Panc1 (cell line): Measurements from ENCODE around the gene HOXD3. TPM values are rescaled to one million over a fixed set of nuclear protein-coding genes. Genes with fewer than 3 reads are reported as not detected.

Experiments
- ATAC-seq: fragments of 200-7000 bp; cut with Tn5 transposase; 2 replicates; pipeline ENCODE4 v1.9.1; 2020; ENCODE audit warnings: mild to moderate bottlenecking, moderate library complexity
- BruUV-seq: library from RNA; stranded (reverse); fragments of 400-500 nt; replicated peaks from 2 replicates; lab custom pipeline; 2021; lab: Mats Ljungman, UMichigan
- CTCF ChIA-PET: fragments of 300-600 bp; sonication (Branson Sonifier 250); formaldehyde crosslinking; loops from one replicate; lab custom pipeline; 2022; ENCODE audit warnings: antibody characterized with exemption; lab: Charles Lee
- POLR2A ChIA-PET: fragments of 300-600 bp; sonication (Branson Sonifier 250); formaldehyde crosslinking; loops from one replicate; lab custom pipeline; 2022; ENCODE audit warnings: antibody characterized with exemption; lab: Charles Lee
- DNase-seq: peaks from one replicate; pipeline ENCODE4 v3.0.0-alpha.2; 2010; ENCODE audit warnings: low read depth, low spot score
- H3K27ac ChIP-seq: 2 replicates; pipeline ENCODE4 v1.5.1; 2011; ENCODE audit warnings: mild to moderate bottlenecking, low read length, inconsistent platforms
- H3K27me3 ChIP-seq: fragments of 200-500 bp; sonication (Bioruptor generic); 2 replicates; pipeline ENCODE4 v1.6.0; 2014; ENCODE audit warnings: low read length, inconsistent platforms; ENCODE audit not compliant: control insufficient read depth, insufficient read depth
- H3K36me3 ChIP-seq: fragments of 200-500 bp; sonication (Bioruptor generic); 2 replicates; pipeline ENCODE4 v1.5.1; 2014; ENCODE audit warnings: inconsistent platforms, mild to moderate bottlenecking, low read length, moderate library complexity; ENCODE audit not compliant: control insufficient read depth, insufficient read depth
- H3K4me1 ChIP-seq: 2 replicates; pipeline ENCODE4 v1.5.1; 2011; ENCODE audit warnings: inconsistent platforms, mild to moderate bottlenecking, low read length, moderate library complexity; ENCODE audit not compliant: control insufficient read depth, insufficient read depth
- H3K4me3 ChIP-seq, 2 experiments: 2 replicates each; pipeline ENCODE4 v1.5.1; 2011 to 2012; ENCODE audit warnings: low read depth in 2 of 2, low read length in 2 of 2, mild to moderate bottlenecking in 2 of 2, inconsistent platforms in 1 of 2, moderate library complexity in 1 of 2
- H3K9me3 ChIP-seq: fragments of 200-500 bp; sonication (Bioruptor generic); 2 replicates; pipeline ENCODE4 v1.5.1; 2014; ENCODE audit warnings: low read depth, mild to moderate bottlenecking, inconsistent platforms, low read length, moderate library complexity; ENCODE audit not compliant: control insufficient read depth, insufficient read depth
- CTCF ChIP-seq: fragments of 450-650 bp; IDR thresholded peaks from 2 replicates; pipeline ENCODE4 v1.5.1; 2017; ENCODE audit warnings: mild to moderate bottlenecking
- POLR2AphosphoS5 ChIP-seq: IDR thresholded peaks from 2 replicates; pipeline ENCODE4 v1.6.1; 2012; ENCODE audit warnings: mild to moderate bottlenecking, low read depth, low read length, moderate library complexity
- TCF7L2 ChIP-seq: IDR thresholded peaks from 2 replicates; pipeline ENCODE4 v1.6.1; 2011; ENCODE audit warnings: mild to moderate bottlenecking, low read depth, low read length, inconsistent platforms
- in situ Hi-C: cut with HindIII; loops from 2 replicates; pipeline ENCODE4 v1.10.0; 2016; ENCODE audit warnings: low sequenced_read_pairs, low pct_unique_long_range_greater_than_20kb
- intact Hi-C: fragments of 100-400 bp; cut with micrococcal nuclease; formaldehyde crosslinking; loops from one replicate; pipeline ENCODE4 v1.10.0; 2022; ENCODE audit not compliant: unreplicated experiment
- total RNA-seq: library from RNA; stranded (reverse); gene quantifications from one replicate; pipeline ENCODE4 v1.2.1, GENCODE V29; 2021; ENCODE audit not compliant: unreplicated experiment
- TF ChIP-seq, protein P1 (sequence below), 2 experiments: IDR thresholded peaks; 2 replicates each; pipeline ENCODE4 v1.6.1; 2011 to 2012; ENCODE audit warnings: low read depth in 2 of 2, control low read depth in 1 of 2, low read length in 1 of 2, mild to moderate bottlenecking in 1 of 2, moderate library complexity in 1 of 2; ENCODE audit not compliant: insufficient read depth in 1 of 2

HOXD3 gene
- total RNA-seq, 1 experiment from 2014 or later = 1.8 TPM

DNA sequence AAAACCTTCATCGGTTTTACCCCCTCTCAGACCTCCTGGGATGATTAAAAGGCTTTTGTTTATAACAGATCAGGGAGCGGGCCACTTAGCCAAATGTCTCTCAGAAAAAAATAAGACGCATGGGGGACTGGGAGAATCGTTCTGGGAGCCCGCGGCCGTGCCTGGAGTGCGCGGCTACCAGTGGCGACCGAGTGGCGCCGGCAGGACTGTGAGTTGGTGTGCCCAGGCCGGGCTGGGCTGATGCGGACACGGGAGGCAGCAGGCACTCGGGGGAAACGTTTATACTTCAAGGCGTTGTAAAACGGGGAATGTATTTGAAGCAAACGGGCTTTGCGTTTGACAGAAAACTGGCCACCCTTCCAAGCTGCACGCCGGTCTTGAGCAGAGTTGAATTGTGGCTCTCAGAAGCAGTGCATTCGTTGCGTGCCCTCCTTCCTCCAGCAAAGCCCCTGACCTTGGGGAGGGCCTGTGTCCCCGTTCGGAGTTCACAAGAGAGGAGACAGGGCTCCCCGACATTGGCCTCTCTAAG, 45.2 kb upstream of the HOXD3 start:
- Histone ChIP-seq H3K27me3 (peaks cover 5% of the 10 kb centered on the region; the same call in 1 of the 2 replicates), H3K4me3 (no peak overlapping the region), H3K36me3 (no peaks in the 10 kb centered on the region), H3K27ac (no peak overlapping the region), H3K9me3 (no peaks in the 10 kb centered on the region), H3K4me1 (0 out of 2 replicates have a peak, but pooled peaks cover 3% of the 10 kb centered on the region)
- BruUV-seq = no TSS peak
- ChIA-PET CTCF (interaction anchor here (0.6 to 0.7 kb wide), 2 partner anchors 9 to 1036 kb away, joined by 3 to 4 read pairs; no protein-coding TSS in a partner anchor), POLR2A (no interaction called here)
- ATAC-seq (no peak), DNase-seq (no peak)
- intact Hi-C loops = no loop called here
- no peak for TF ChIP-seq TCF7L2
- in situ Hi-C loops = no loop called here

DNA sequence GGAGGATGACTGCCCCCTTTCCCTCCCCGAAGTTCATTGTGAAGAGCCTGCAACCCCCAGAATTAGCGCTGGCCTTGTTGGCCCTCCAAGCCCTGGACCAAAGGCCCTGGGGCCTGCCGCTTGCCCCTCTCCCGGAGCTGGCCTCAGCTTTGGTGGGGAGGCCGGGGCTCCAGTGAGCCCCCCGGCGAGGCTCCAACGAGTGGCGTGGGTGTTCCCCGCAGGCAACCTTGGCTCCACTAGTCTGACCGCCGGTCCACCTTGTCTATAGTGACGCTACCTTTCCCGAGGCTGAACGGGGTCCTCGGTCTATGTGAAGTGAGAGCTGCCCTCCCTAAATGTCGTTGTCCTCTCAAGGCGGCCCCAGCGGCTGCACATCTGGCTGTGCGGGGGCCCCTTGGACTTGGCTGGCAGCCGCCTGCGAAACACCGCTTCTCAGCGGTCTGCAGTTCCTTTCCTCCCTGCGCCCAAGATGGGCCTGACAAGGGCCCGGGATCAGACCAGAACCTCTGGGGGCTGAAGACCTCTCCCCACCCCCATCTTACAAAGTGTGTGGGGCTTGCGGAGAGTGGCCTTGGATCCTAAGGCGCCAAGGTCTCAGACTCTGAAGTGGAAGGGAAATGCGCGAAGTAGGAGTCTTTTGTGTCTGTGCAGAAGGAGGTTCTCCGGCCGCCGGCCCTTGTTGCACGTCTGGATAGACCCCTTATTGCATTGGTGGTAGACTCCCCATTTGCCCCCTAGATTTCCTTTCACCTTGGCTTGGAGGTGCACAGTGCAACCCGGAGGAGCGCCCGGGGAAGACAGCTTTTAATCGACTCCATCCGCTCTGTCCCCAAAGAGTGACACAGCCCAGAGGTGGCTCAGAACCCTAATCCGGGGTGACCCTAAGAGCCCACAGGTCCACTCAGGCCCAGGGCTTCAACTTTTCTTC, 44.5 kb upstream of the HOXD3 start:
- H3K9me3 ChIP-seq = no peaks in the 10 kb centered on the region
- ChIA-PET CTCF (interaction anchor here (0.6 kb wide), 1 partner anchor 448 kb away, joined by 3 read pairs; no protein-coding TSS in a partner anchor), POLR2A (no interaction called here)
- no peak for TF ChIP-seq POLR2AphosphoS5
- TF ChIP-seq TCF7L2 = no peak
- TF ChIP-seq, protein P1, sequence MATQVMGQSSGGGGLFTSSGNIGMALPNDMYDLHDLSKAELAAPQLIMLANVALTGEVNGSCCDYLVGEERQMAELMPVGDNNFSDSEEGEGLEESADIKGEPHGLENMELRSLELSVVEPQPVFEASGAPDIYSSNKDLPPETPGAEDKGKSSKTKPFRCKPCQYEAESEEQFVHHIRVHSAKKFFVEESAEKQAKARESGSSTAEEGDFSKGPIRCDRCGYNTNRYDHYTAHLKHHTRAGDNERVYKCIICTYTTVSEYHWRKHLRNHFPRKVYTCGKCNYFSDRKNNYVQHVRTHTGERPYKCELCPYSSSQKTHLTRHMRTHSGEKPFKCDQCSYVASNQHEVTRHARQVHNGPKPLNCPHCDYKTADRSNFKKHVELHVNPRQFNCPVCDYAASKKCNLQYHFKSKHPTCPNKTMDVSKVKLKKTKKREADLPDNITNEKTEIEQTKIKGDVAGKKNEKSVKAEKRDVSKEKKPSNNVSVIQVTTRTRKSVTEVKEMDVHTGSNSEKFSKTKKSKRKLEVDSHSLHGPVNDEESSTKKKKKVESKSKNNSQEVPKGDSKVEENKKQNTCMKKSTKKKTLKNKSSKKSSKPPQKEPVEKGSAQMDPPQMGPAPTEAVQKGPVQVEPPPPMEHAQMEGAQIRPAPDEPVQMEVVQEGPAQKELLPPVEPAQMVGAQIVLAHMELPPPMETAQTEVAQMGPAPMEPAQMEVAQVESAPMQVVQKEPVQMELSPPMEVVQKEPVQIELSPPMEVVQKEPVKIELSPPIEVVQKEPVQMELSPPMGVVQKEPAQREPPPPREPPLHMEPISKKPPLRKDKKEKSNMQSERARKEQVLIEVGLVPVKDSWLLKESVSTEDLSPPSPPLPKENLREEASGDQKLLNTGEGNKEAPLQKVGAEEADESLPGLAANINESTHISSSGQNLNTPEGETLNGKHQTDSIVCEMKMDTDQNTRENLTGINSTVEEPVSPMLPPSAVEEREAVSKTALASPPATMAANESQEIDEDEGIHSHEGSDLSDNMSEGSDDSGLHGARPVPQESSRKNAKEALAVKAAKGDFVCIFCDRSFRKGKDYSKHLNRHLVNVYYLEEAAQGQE (IDR thresholded peaks at IDR 0.05; ENCODE audit: insufficient read depth in 1 of 2, low read depth in 2 of 2, low read length in 1 of 2) = no peak
- TF ChIP-seq CTCF = no peak
- BruUV-seq = no TSS peak
- intact Hi-C loops = no loop called here
- no peak for ATAC-seq
- no peaks in the 10 kb centered on the region for H3K36me3 ChIP-seq
- no peak for DNase-seq
- no peak overlapping the region for H3K27ac ChIP-seq
- peaks cover 5% of the 10 kb centered on the region; the same call in 1 of the 2 replicates for H3K27me3 ChIP-seq
- no peak overlapping the region for H3K4me3 ChIP-seq
- in situ Hi-C loops = no loop called here
- 0 out of 2 replicates have a peak, but pooled peaks cover 3% of the 10 kb centered on the region for H3K4me1 ChIP-seq
